ENCODE results near the gene ANKS1B. TPM values are rescaled to one million over a fixed set of nuclear protein-coding genes. Genes with fewer than 3 reads are reported as not detected.

ANKS1B gene
- total and polyA plus RNA-seq, 10 of the 15 experiments (the other 5 are each of a cell fraction or from before 2014, with no cell fraction given): 0.16 to 1.3 (median 0.82) TPM; not detected in 7

DNA sequence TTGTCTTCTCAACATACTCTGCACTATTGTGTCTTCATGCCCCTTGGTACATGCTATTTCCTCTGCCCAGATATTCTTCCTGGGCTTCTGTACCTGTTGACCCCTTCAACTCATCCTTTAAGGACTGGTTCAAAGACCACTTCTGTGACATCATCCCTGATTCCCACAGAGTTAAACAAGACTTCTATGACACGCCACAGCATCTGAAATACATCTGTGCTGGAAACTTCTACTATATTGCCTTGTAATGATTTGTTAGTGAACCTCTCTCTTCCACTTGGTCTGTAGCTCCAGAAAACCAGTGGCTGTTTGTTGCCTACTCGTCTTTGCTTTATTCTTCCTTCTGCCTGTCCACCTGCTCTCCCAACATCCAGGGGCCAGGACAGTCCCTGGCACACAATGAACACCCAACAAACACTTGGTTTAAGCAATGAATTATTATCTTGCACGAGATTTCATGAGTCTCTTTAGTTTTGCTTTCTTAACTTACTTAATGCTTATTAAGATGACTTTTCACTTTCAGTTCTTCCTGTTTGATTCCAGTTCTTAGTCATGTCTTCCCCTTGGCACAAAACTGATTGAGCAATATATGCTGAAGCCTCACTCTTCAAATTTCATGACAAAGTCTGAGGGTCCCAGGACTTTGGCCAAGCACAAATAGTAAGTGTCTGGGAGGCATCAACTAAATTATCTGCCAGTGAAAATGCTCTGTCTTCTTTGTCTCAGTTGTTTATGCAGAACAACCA lies 853.8 kb downstream of the ANKS1B start (continued):
- TF ChIP-seq RELA (IDR thresholded peaks at IDR 0.05; ENCODE audit: borderline replicate concordance, partially characterized antibody): no peak
- TF ChIP-seq, protein P1, sequence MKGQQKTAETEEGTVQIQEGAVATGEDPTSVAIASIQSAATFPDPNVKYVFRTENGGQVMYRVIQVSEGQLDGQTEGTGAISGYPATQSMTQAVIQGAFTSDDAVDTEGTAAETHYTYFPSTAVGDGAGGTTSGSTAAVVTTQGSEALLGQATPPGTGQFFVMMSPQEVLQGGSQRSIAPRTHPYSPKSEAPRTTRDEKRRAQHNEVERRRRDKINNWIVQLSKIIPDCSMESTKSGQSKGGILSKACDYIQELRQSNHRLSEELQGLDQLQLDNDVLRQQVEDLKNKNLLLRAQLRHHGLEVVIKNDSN (IDR thresholded peaks at IDR 0.05; ENCODE audit: borderline replicate concordance, extremely low read length, insufficient read depth, low read depth, low read length): no peak
- TF ChIP-seq PKNOX1 (IDR thresholded peaks at IDR 0.05): no peak
- TF ChIP-seq, protein P2, sequence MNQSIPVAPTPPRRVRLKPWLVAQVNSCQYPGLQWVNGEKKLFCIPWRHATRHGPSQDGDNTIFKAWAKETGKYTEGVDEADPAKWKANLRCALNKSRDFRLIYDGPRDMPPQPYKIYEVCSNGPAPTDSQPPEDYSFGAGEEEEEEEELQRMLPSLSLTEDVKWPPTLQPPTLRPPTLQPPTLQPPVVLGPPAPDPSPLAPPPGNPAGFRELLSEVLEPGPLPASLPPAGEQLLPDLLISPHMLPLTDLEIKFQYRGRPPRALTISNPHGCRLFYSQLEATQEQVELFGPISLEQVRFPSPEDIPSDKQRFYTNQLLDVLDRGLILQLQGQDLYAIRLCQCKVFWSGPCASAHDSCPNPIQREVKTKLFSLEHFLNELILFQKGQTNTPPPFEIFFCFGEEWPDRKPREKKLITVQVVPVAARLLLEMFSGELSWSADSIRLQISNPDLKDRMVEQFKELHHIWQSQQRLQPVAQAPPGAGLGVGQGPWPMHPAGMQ (IDR thresholded peaks at IDR 0.05; ENCODE audit: borderline replicate concordance): no peak
- no peak for TF ChIP-seq CBX3 (IDR thresholded peaks at IDR 0.05; ENCODE audit: borderline replicate concordance, low read depth)
- 0 out of 4 replicates have a peak, but pooled peaks of 1 of the 2 experiments have one; percentile 25 for TF ChIP-seq ETV6 (conservative IDR thresholded peaks at IDR 0.05 in 1 of 2, IDR thresholded peaks at IDR 0.05 in 1 of 2; ENCODE audit: borderline replicate concordance in 1 of 2, low read depth in 1 of 2)
- no peak for TF ChIP-seq STAT1 (conservative IDR thresholded peaks at IDR 0.05)
- no peak for TF ChIP-seq ZNF217 (IDR thresholded peaks at IDR 0.05)
- TF ChIP-seq, protein P3, sequence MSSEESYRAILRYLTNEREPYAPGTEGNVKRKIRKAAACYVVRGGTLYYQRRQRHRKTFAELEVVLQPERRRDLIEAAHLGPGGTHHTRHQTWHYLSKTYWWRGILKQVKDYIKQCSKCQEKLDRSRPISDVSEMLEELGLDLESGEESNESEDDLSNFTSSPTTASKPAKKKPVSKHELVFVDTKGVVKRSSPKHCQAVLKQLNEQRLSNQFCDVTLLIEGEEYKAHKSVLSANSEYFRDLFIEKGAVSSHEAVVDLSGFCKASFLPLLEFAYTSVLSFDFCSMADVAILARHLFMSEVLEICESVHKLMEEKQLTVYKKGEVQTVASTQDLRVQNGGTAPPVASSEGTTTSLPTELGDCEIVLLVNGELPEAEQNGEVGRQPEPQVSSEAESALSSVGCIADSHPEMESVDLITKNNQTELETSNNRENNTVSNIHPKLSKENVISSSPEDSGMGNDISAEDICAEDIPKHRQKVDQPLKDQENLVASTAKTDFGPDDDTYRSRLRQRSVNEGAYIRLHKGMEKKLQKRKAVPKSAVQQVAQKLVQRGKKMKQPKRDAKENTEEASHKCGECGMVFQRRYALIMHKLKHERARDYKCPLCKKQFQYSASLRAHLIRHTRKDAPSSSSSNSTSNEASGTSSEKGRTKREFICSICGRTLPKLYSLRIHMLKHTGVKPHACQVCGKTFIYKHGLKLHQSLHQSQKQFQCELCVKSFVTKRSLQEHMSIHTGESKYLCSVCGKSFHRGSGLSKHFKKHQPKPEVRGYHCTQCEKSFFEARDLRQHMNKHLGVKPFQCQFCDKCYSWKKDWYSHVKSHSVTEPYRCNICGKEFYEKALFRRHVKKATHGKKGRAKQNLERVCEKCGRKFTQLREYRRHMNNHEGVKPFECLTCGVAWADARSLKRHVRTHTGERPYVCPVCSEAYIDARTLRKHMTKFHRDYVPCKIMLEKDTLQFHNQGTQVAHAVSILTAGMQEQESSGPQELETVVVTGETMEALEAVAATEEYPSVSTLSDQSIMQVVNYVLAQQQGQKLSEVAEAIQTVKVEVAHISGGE (CRISPR knock-in tag; IDR thresholded peaks at IDR 0.05): no peak
- TF ChIP-seq HDGF (IDR thresholded peaks at IDR 0.05): no peak
- no peak for TF ChIP-seq ATF3 (IDR thresholded peaks at IDR 0.05; ENCODE audit: borderline replicate concordance, extremely low read depth, low read depth, low read length)
- TF ChIP-seq RAD21 (IDR thresholded peaks at IDR 0.05; ENCODE audit: insufficient read depth, low read depth, low read length): no peak
- TF ChIP-seq BCL11A (IDR thresholded peaks at IDR 0.05; ENCODE audit: low read depth, low read length): peak; percentile 56
